Smooth muscle cell (in vitro differentiated cells): ENCODE measurements around the gene THSD4. TPM values are rescaled to one million over a fixed set of nuclear protein-coding genes. Genes with fewer than 3 reads are reported as not detected.

Experiments
- DNase-seq: peaks from one replicate; lab custom pipeline; 2025; ENCODE audit not compliant: unreplicated experiment; lab: John Stamatoyannopoulos, UW
- H2AFZ ChIP-seq: fragments of 200-600 bp; sonication (generic); 2 replicates; pipeline ENCODE4 v1.6.0; 2016; ENCODE audit warnings: antibody characterized with exemption, low read depth, mild to moderate bottlenecking
- H3F3A ChIP-seq: fragments of 200-600 bp; sonication (generic); 2 replicates; pipeline ENCODE4 v1.6.0; 2017; ENCODE audit warnings: antibody characterized with exemption, low read depth
- H3K27ac ChIP-seq: fragments of 200-600 bp; sonication (generic); 2 replicates; pipeline ENCODE4 v1.5.1; 2016; ENCODE audit warnings: low read depth, mild to moderate bottlenecking
- H3K27me3 ChIP-seq: fragments of 200-600 bp; sonication (generic); 2 replicates; pipeline ENCODE4 v1.6.1; 2016; ENCODE audit warnings: low read depth, mild to moderate bottlenecking
- H3K36me3 ChIP-seq: fragments of 200-600 bp; sonication (generic); 2 replicates; pipeline ENCODE4 v1.5.1; 2016; ENCODE audit warnings: low read depth
- H3K4me1 ChIP-seq: fragments of 200-600 bp; sonication (generic); 2 replicates; pipeline ENCODE4 v1.5.1; 2016; ENCODE audit warnings: low read depth
- H3K4me2 ChIP-seq: fragments of 200-600 bp; sonication (generic); 2 replicates; pipeline ENCODE4 v1.6.0; 2016; ENCODE audit warnings: mild to moderate bottlenecking
- H3K4me3 ChIP-seq: fragments of 200-600 bp; sonication (generic); 2 replicates; pipeline ENCODE4 v1.5.1; 2016; ENCODE audit warnings: mild to moderate bottlenecking
- H3K79me2 ChIP-seq: fragments of 200-600 bp; sonication (generic); 2 replicates; pipeline ENCODE4 v1.6.0; 2016; ENCODE audit warnings: low read depth, mild to moderate bottlenecking
- H3K9ac ChIP-seq: fragments of 200-600 bp; sonication (generic); 2 replicates; pipeline ENCODE4 v1.6.0; 2016; ENCODE audit warnings: low read depth
- H3K9me3 ChIP-seq: fragments of 200-600 bp; sonication (generic); replicated peaks from 2 replicates; pipeline ENCODE4 v1.5.1; 2016; ENCODE audit warnings: low read depth
- H4K20me1 ChIP-seq: fragments of 200-600 bp; sonication (generic); 2 replicates; pipeline ENCODE4 v1.6.0; 2016; ENCODE audit warnings: low read depth
- WGBS: methylation state at CpG from one replicate; pipeline ENCODE4 v1.1.7; 2016; ENCODE audit warnings: low lambda C conversion rate; 5-methylcytosine and 5-hydroxymethylcytosine counted together
- polyA plus RNA-seq: library from polyadenylated mRNA; unstranded; fragments of >200 nt; fragmentation: Nextera tagmentation; extraction: Ambion mirVana; gene quantifications from 2 replicates; pipeline ENCODE4 v1.2.1, GENCODE V29; 2016
- total RNA-seq: library from RNA; depleted of rRNA; stranded (reverse); fragments of >200 nt; gene quantifications from 2 replicates; pipeline ENCODE4 v1.2.3, GENCODE V29; 2014
- TF ChIP-seq, protein P1 (sequence below): fragments of 200-600 bp; sonication (generic); IDR thresholded peaks from 2 replicates; pipeline ENCODE4 v1.5.1; 2017; ENCODE audit warnings: borderline replicate concordance, mild to moderate bottlenecking, antibody characterized with exemption; ENCODE audit not compliant: insufficient read depth, poor library complexity, severe bottlenecking

The THSD4 gene
- total and polyA plus RNA-seq, 2 experiments from 2014 or later = 2.5 to 4.1 TPM

- Histone ChIP-seq H3K9me3 (no peaks in the 10 kb centered on the region), H3K79me2 (no peaks in the 10 kb centered on the region), H3K4me2 (peak overlapping the region; percentile 61), H4K20me1 (no peaks in the 10 kb centered on the region), H3K27me3 (no peaks in the 10 kb centered on the region), H2AFZ (no peak overlapping the region), H3K4me1 (peaks cover 12% of the 10 kb centered on the region), H3K36me3 (no peaks in the 10 kb centered on the region), H3K9ac (no peak overlapping the region), H3F3A (no peaks in the 10 kb centered on the region), H3K4me3 (no peak overlapping the region), H3K27ac (peak overlapping the region; percentile 30)
- WGBS = 53% methylated on average over 4 of the region's 4 CpGs
- no peak for DNase-seq
- TF ChIP-seq, protein P1, sequence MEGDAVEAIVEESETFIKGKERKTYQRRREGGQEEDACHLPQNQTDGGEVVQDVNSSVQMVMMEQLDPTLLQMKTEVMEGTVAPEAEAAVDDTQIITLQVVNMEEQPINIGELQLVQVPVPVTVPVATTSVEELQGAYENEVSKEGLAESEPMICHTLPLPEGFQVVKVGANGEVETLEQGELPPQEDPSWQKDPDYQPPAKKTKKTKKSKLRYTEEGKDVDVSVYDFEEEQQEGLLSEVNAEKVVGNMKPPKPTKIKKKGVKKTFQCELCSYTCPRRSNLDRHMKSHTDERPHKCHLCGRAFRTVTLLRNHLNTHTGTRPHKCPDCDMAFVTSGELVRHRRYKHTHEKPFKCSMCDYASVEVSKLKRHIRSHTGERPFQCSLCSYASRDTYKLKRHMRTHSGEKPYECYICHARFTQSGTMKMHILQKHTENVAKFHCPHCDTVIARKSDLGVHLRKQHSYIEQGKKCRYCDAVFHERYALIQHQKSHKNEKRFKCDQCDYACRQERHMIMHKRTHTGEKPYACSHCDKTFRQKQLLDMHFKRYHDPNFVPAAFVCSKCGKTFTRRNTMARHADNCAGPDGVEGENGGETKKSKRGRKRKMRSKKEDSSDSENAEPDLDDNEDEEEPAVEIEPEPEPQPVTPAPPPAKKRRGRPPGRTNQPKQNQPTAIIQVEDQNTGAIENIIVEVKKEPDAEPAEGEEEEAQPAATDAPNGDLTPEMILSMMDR = no peak
These were observed 592.8 kb downstream of the THSD4 start for GRCh38 chr15:71708051-71708429.

- Histone ChIP-seq H3K27me3 (no peaks in the 10 kb centered on the region), H3K4me1 (peaks cover 12% of the 10 kb centered on the region), H3K27ac (no peak overlapping the region), H3F3A (no peaks in the 10 kb centered on the region), H3K36me3 (no peaks in the 10 kb centered on the region), H3K79me2 (no peaks in the 10 kb centered on the region), H3K9ac (no peak overlapping the region), H4K20me1 (no peaks in the 10 kb centered on the region), H2AFZ (no peak overlapping the region), H3K4me3 (no peak overlapping the region), H3K9me3 (no peaks in the 10 kb centered on the region), H3K4me2 (no peak overlapping the region)
- no peak for DNase-seq
- 50% methylated on average over 11 of the region's 11 CpGs for WGBS
- TF ChIP-seq, protein P1 = no peak
These were observed 593.5 kb downstream of the THSD4 start for GRCh38 chr15:71708741-71709140.

- 94% methylated on average over 3 of the region's 3 CpGs for WGBS
- H3K9me3 ChIP-seq = no peaks in the 10 kb centered on the region
- no peak for DNase-seq
These were observed 594.6 kb downstream of the THSD4 start for GRCh38 chr15:71709808-71710418.

More at GRCh38 chr15:71709808-71710418, 594.6 kb downstream of the THSD4 start:
- Histone ChIP-seq H3K79me2 (no peaks in the 10 kb centered on the region), H3K9ac (no peak overlapping the region), H3F3A (no peaks in the 10 kb centered on the region), H2AFZ (no peak overlapping the region), H3K27me3 (no peaks in the 10 kb centered on the region), H3K27ac (no peak overlapping the region), H3K4me1 (peaks cover 12% of the 10 kb centered on the region), H3K36me3 (no peaks in the 10 kb centered on the region), H4K20me1 (no peaks in the 10 kb centered on the region), H3K4me2 (no peak overlapping the region), H3K4me3 (no peak overlapping the region)
- TF ChIP-seq, protein P1 = no peak
